H9 (cell line): ENCODE measurements around the gene ING2. TPM values are rescaled to one million over a fixed set of nuclear protein-coding genes. Genes with fewer than 3 reads are reported as not detected.

ENCODE experiments used
- DNase-seq: peaks from one replicate; pipeline ENCODE4 v3.0.0-alpha.2; 2017
- H2AFZ ChIP-seq: one replicate; pipeline ENCODE4 v1.6.1; 2013; ENCODE audit warnings: mild to moderate bottlenecking, low read length, control low read depth, moderate library complexity
- H2AK5ac ChIP-seq: 2 replicates; pipeline ENCODE4 v1.6.1; 2013; ENCODE audit warnings: low read length, control low read depth, mixed read lengths; ENCODE audit not compliant: insufficient read length
- H2BK120ac ChIP-seq: one replicate; pipeline ENCODE4 v1.6.1; 2013; ENCODE audit warnings: low read depth, mild to moderate bottlenecking, low read length, control low read depth, inconsistent platforms; ENCODE audit not compliant: poor library complexity, severe bottlenecking
- H2BK12ac ChIP-seq: 2 replicates; pipeline ENCODE4 v1.6.1; 2013; ENCODE audit warnings: low read length, control low read depth, mixed read lengths, low read depth; ENCODE audit not compliant: insufficient read length
- H2BK15ac ChIP-seq: 2 replicates; pipeline ENCODE4 v1.6.1; 2013; ENCODE audit warnings: low read depth, low read length, control low read depth
- H2BK20ac ChIP-seq: one replicate; pipeline ENCODE4 v1.6.1; 2013; ENCODE audit warnings: low read depth, mild to moderate bottlenecking, low read length, control low read depth, inconsistent platforms; ENCODE audit not compliant: poor library complexity, severe bottlenecking
- H2BK5ac ChIP-seq: 2 replicates; pipeline ENCODE4 v1.6.1; 2013; ENCODE audit warnings: low read length, control low read depth, mixed read lengths; ENCODE audit not compliant: insufficient read length
- H3K14ac ChIP-seq: 2 replicates; pipeline ENCODE4 v1.6.1; 2013; ENCODE audit warnings: low read length, control low read depth; ENCODE audit not compliant: insufficient read depth
- H3K18ac ChIP-seq: 2 replicates; pipeline ENCODE4 v1.6.1; 2013; ENCODE audit warnings: low read depth, mild to moderate bottlenecking, mixed read lengths, low read length, control low read depth; ENCODE audit not compliant: insufficient read length
- H3K23ac ChIP-seq: 2 replicates; pipeline ENCODE4 v1.6.1; 2013; ENCODE audit warnings: low read length, control low read depth, mixed read lengths, low read depth; ENCODE audit not compliant: insufficient read length
- H3K23me2 ChIP-seq: 2 replicates; pipeline ENCODE4 v1.6.1; 2013; ENCODE audit warnings: low read depth, mild to moderate bottlenecking, mixed read lengths, low read length, control low read depth; ENCODE audit not compliant: insufficient read length, poor library complexity, severe bottlenecking
- H3K27ac ChIP-seq: 2 replicates; pipeline ENCODE4 v1.5.1; 2013; ENCODE audit warnings: low read length, control low read depth, mixed read lengths, low read depth; ENCODE audit not compliant: insufficient read length
- H3K27me3 ChIP-seq: 2 replicates; pipeline ENCODE4 v1.6.1; 2013; ENCODE audit warnings: low read length, control low read depth, inconsistent platforms; ENCODE audit not compliant: insufficient read depth
- H3K4ac ChIP-seq: 2 replicates; pipeline ENCODE4 v1.6.1; 2013; ENCODE audit warnings: low read depth, mild to moderate bottlenecking, control low read depth, inconsistent platforms, low read length, moderate library complexity
- H3K4me1 ChIP-seq: 2 replicates; pipeline ENCODE4 v1.6.1; 2013; ENCODE audit warnings: low read length, control low read depth, inconsistent platforms; ENCODE audit not compliant: insufficient read depth
- H3K4me2 ChIP-seq: 2 replicates; pipeline ENCODE4 v1.6.1; 2013; ENCODE audit warnings: low read length, control low read depth, mixed read lengths; ENCODE audit not compliant: insufficient read length, insufficient read depth
- H3K56ac ChIP-seq: 2 replicates; pipeline ENCODE4 v1.6.1; 2013; ENCODE audit warnings: low read depth, mild to moderate bottlenecking, mixed read lengths, low read length, control low read depth; ENCODE audit not compliant: insufficient read length
- H3K79me1 ChIP-seq: 2 replicates; pipeline ENCODE4 v1.6.1; 2013; ENCODE audit warnings: low read depth, mild to moderate bottlenecking, moderate library complexity, low read length, control low read depth, inconsistent platforms; ENCODE audit not compliant: insufficient read depth, poor library complexity, severe bottlenecking
- H3K79me2 ChIP-seq: 2 replicates; pipeline ENCODE4 v1.6.1; 2013; ENCODE audit warnings: low read length, control low read depth, inconsistent platforms; ENCODE audit not compliant: insufficient read depth
- H3K9ac ChIP-seq: 2 replicates; pipeline ENCODE4 v1.6.1; 2013; ENCODE audit warnings: low read length, control low read depth, mixed read lengths; ENCODE audit not compliant: insufficient read length; ENCODE audit errors: extremely low read depth
- H3K9me3 ChIP-seq: one replicate; pipeline ENCODE4 v1.6.1; 2013; ENCODE audit warnings: low read depth, low read length, inconsistent platforms; ENCODE audit not compliant: control insufficient read depth
- H3T11ph ChIP-seq: one replicate; pipeline ENCODE4 v1.6.1; 2013; ENCODE audit warnings: mild to moderate bottlenecking, low read length, control low read depth, inconsistent platforms
- H4K20me1 ChIP-seq: one replicate; pipeline ENCODE4 v1.6.1; 2013; ENCODE audit not compliant: control insufficient read depth, insufficient read length, insufficient read depth
- H4K5ac ChIP-seq: 2 replicates; pipeline ENCODE4 v1.6.1; 2013; ENCODE audit warnings: low read depth, mild to moderate bottlenecking, mixed read lengths, low read length, control low read depth; ENCODE audit not compliant: insufficient read length
- H4K8ac ChIP-seq: replicated peaks from 2 replicates; pipeline ENCODE4 v1.6.1; 2013; ENCODE audit warnings: low read length, control low read depth, mixed read lengths, low read depth; ENCODE audit not compliant: insufficient read length
- H4K91ac ChIP-seq: 2 replicates; pipeline ENCODE4 v1.6.1; 2013; ENCODE audit warnings: low read depth, mild to moderate bottlenecking, moderate library complexity, mixed read lengths, low read length, control low read depth; ENCODE audit not compliant: insufficient read length
- H3K27ac Mint-ChIP-seq, 3 experiments: 2 replicates in 2 of 3; 3 replicates in 1 of 3; pipeline ENCODE4 v1.8.0; 2020 to 2021; ENCODE audit warnings: mixed read lengths in 3 of 3, mild to moderate bottlenecking in 1 of 3, moderate library complexity in 1 of 3
- H3K27me3 Mint-ChIP-seq: 2 replicates; pipeline ENCODE4 v1.8.0; 2021; ENCODE audit warnings: low read depth, mild to moderate bottlenecking, moderate library complexity, mixed read lengths
- H3K36me3 Mint-ChIP-seq, 3 experiments: 2 replicates in 2 of 3; 3 replicates in 1 of 3; pipeline ENCODE4 v1.8.0; 2020 to 2021; ENCODE audit warnings: low read depth in 3 of 3, mixed read lengths in 3 of 3; ENCODE audit not compliant: insufficient read depth in 1 of 3
- H3K4me1 Mint-ChIP-seq, 2 experiments: 2 replicates each; pipeline ENCODE4 v1.8.0; 2020; ENCODE audit warnings: mixed read lengths in 2 of 2
- H3K4me3 Mint-ChIP-seq, 2 experiments: 2 replicates in 1 of 2; 3 replicates in 1 of 2; pipeline ENCODE4 v1.8.0; 2020 to 2021; ENCODE audit warnings: mild to moderate bottlenecking in 2 of 2, mixed read lengths in 2 of 2, moderate library complexity in 1 of 2
- H3K9me3 Mint-ChIP-seq, 2 experiments: 2 replicates in 1 of 2; 3 replicates in 1 of 2; pipeline ENCODE4 v1.8.0; 2020; ENCODE audit warnings: mild to moderate bottlenecking in 2 of 2, mixed read lengths in 2 of 2, moderate library complexity in 1 of 2
- CTCF ChIP-seq: fragments of 200-600 bp; sonication (generic); conservative IDR thresholded peaks from 3 replicates; pipeline ENCODE4 v1.8.0; 2021; ENCODE audit warnings: antibody characterized with exemption, mild to moderate bottlenecking
- WGBS: extraction: QIAGEN DNeasy Blood & Tissue Kit; methylation state at CpG from one replicate; pipeline ENCODE4 v1.1.7; 2013; ENCODE audit warnings: missing lambda C conversion rate, low lambda C conversion rate, mixed read lengths; ENCODE audit not compliant: insufficient read length; ENCODE audit errors: extremely low coverage; 5-methylcytosine and 5-hydroxymethylcytosine counted together
- total RNA-seq: library from RNA; stranded (reverse); gene quantifications from 2 replicates; pipeline ENCODE4 v1.2.1, GENCODE V29; 2021

ING2 gene
- total RNA-seq, 1 experiment from 2014 or later: 18.6 TPM

GRCh38 chr4:183508697-183509335 lies 4.0 kb downstream of the ING2 start:
- Histone ChIP-seq H3K4me2 (no peak overlapping the region), H3K79me2 (peaks cover 5% of the 10 kb centered on the region; the same call in 1 of the 2 replicates), H3K56ac (no peak overlapping the region), H3K4ac (no peak overlapping the region), H3K79me1 (no peaks in the 10 kb centered on the region), H2AK5ac (no peak overlapping the region), H3K27ac (no peak overlapping the region), H2BK5ac (no peak overlapping the region), H3K9ac (no peak overlapping the region), H4K8ac (no peak overlapping the region), H2BK15ac (no peak overlapping the region), H2BK20ac (no peak overlapping the region), H3K4me1 (no peaks in the 10 kb centered on the region), H4K91ac (no peak overlapping the region), H2BK12ac (no peak overlapping the region), H3K23me2 (peaks cover 2% of the 10 kb centered on the region), H3K18ac (no peak overlapping the region), H3K14ac (no peak overlapping the region), H4K20me1 (no peaks in the 10 kb centered on the region), H4K5ac (no peak overlapping the region), H2AFZ (no peak overlapping the region), H3T11ph (no peak overlapping the region), H3K27me3 (no peaks in the 10 kb centered on the region), H2BK120ac (no peak overlapping the region), H3K9me3 (no peaks in the 10 kb centered on the region), H3K23ac (no peak overlapping the region)
- no CpG with 5 or more reads among the region's 6 CpGs for WGBS
- Mint-ChIP-seq H3K4me1 (peaks cover 15 to 17% of the 10 kb centered on the region in 2 experiments), H3K27me3 (no peaks in the 10 kb centered on the region), H3K4me3 (no peak overlapping the region), H3K9me3 (no peaks in the 10 kb centered on the region), H3K36me3 (peaks cover 9 to 25% (median 23%) of the 10 kb centered on the region in 3 experiments; a peak in 6 of 7 replicates), H3K27ac (no peak overlapping the region)
- DNase-seq: no peak
- no peak for TF ChIP-seq CTCF
